ENCODE measurements around the gene APOA1. TPM values are rescaled to one million over a fixed set of nuclear protein-coding genes. Genes with fewer than 3 reads are reported as not detected.

The APOA1 gene
- total RNA-seq, 2 donors from 2014 or later, result 0.79 TPM; not detected in 1

DNA sequence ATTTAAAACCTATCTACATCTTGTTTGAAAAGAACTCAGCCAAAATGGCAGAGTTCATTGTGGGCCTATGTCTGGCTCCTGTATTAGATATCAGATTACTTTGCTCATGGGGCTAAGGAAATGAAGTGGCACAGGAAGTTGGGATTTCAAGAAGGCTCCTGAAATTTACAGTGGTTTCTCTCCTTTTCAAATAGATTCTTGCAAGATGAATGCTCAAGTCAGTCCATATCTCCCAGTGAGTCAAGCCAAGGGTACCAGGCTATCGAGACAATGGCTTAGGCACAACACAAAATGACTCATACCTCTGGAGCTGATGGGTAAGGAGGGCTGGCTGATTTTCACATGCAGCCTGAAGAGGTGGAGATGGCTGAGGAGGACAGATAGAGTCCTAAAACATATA is 24.1 kb upstream of the APOA1 start:
- DNase-seq (ENCODE audit: low spot score), result no peak
- intact Hi-C loops (cut with DNase I), result no loop called here

DNA sequence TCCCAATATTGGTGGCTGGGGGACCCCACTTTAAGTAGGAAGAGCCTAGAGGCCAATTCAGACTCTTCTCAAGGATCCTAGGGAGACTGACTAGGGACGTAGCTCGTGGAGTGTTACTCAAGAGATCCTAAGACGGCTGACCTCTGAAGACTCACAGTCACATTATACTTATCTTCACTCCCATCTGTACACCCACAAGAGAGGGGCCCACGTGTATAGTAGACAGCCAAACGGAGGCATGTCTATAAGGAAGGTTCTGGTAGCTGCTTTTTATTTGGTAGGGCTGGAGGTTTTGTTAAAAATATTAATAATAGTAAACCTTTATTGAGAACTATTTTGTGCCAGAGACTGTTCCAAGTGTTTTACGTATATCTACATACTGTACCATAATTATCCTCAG is 22.9 kb upstream of the APOA1 start:
- DNase-seq (ENCODE audit: low spot score), result no peak
- intact Hi-C loops (cut with DNase I), result no loop called here

DNA sequence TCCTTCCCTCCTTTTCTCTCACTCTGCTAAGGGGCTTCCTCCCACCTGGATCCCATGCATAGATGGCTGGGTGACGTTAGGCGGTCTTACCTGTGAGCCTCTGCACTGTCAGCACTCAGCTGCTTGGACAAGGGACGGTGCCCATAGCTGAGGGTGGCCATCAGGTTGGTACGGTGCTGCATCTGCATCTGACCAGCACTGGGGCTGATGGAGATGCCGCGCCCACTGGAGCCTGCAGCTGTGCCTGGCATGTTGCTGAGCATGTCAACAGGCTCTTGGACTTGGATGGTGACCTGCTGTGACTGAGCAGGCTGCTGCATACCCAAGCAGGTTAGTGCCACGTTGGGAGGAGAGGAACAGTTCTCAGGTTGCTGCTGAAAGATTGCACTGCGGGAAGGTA is 21.8 kb upstream of the APOA1 start:
- DNase-seq (ENCODE audit: low spot score), result no peak
- intact Hi-C loops (cut with DNase I), result no loop called here

GRCh38 chr11:116857936-116858335 is 20.5 kb upstream of the APOA1 start:
- intact Hi-C loops (cut with DNase I), result no loop called here
- DNase-seq (ENCODE audit: low spot score), result no peak

DNA sequence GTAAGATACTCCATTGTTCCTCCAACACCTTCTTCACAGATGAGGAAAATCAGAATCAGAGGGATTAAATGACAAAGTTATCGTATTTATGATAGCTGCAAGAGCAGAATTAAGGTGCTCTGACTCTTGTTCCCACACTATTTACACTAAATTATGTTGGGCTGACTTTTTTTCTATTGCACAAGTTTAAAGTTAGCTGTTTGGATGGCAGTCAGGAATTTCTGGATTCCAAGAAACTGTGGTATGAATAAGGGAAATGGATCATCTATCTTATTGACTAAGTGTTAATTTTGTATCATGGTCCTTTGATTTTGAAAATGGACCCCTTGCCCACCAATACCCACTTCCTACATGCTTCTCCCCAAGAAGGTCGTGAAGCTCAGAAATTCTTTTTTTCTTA is 19.9 kb upstream of the APOA1 start:
- DNase-seq (ENCODE audit: low spot score), result no peak
- intact Hi-C loops (cut with DNase I), result no loop called here

GRCh38 chr11:116856423-116856822 is 19.0 kb upstream of the APOA1 start:
- DNase-seq (ENCODE audit: low spot score), result no peak
- intact Hi-C loops (cut with DNase I), result no loop called here

- no peak for DNase-seq (ENCODE audit: low spot score)
- intact Hi-C loops (cut with DNase I), result no loop called here
Measured at GRCh38 chr11:116855413-116855812, 18.0 kb upstream of the APOA1 start.

DNA sequence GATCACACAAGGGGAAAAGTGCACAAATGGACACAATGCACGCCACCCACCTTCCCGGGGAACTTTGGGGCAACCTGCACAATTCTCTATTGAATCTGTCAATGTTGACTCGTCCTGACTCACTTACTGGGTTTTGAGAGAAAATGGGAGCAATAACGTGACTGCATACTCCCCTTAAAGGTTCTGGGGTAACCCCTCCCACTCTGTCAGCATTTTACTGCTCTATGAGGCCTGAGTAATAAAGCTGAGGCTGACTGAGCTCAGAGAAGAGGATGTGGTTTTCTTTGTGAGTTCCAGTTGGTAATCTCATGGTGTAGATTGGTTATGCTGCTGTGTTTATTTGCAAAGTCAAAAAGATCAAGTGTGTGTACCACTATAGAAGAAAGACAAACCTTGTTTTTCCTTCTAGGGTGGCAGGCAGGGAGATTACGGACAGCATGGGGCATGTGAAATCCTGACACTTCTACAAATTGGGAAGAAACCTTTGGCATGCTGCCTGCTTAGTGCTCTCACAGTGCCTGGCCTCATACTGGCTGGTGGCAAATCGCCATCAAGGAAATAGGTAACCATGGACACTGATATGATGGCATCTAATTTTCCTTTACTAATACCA is 16.1 kb upstream of the APOA1 start:
- intact Hi-C loops (cut with DNase I), result no loop called here
- no peak for DNase-seq (ENCODE audit: low spot score)

GRCh38 chr11:116852261-116853031 is 15.0 kb upstream of the APOA1 start:
- no peak for DNase-seq (ENCODE audit: low spot score)
- intact Hi-C loops (cut with DNase I), result no loop called here

- no peak for DNase-seq (ENCODE audit: low spot score)
- intact Hi-C loops (cut with DNase I), result no loop called here
Measured at GRCh38 chr11:116851626-116852025, 14.2 kb upstream of the APOA1 start.

- DNase-seq (ENCODE audit: low spot score), result no peak
- intact Hi-C loops (cut with DNase I), result no loop called here
Measured at GRCh38 chr11:116849486-116849885, 12.1 kb upstream of the APOA1 start.

GRCh38 chr11:116849060-116849459 is 11.6 kb upstream of the APOA1 start:
- DNase-seq (ENCODE audit: low spot score), result no peak
- intact Hi-C loops (cut with DNase I), result no loop called here

- DNase-seq (ENCODE audit: low spot score), result no peak
- intact Hi-C loops (cut with DNase I), result no loop called here
Measured at GRCh38 chr11:116847612-116848011, 10.2 kb upstream of the APOA1 start.

GRCh38 chr11:116844722-116845121 is 7.3 kb upstream of the APOA1 start:
- DNase-seq (ENCODE audit: low spot score), result no peak
- intact Hi-C loops (cut with DNase I), result no loop called here

- intact Hi-C loops (cut with DNase I), result no loop called here
- no peak for DNase-seq (ENCODE audit: low spot score)
Measured at GRCh38 chr11:116843661-116844060, 6.2 kb upstream of the APOA1 start.

DNA sequence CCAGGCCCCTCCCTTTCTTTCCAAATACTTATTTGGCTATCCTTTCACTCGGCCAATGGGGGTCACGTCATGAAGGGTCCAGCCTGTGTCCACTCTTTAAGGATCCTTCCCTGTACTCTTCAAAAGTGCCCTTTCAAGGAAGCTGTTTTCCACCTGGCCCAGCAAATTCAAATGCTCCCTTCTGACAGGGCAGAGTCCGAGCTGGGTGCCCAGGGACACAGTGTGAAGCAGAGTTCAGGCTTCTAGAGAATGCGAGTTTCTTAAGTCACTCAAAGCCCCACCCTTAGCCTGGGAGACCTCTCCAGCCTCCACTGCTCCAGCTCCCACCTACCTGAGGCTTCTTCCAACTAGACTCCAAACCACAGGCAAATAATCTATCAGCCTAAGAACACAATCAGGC is 5.5 kb upstream of the APOA1 start:
- intact Hi-C loops (cut with DNase I), result no loop called here
- DNase-seq (ENCODE audit: low spot score), result no peak

GRCh38 chr11:116842117-116842516 is 4.7 kb upstream of the APOA1 start:
- DNase-seq (ENCODE audit: low spot score), result no peak
- intact Hi-C loops (cut with DNase I), result no loop called here

DNA sequence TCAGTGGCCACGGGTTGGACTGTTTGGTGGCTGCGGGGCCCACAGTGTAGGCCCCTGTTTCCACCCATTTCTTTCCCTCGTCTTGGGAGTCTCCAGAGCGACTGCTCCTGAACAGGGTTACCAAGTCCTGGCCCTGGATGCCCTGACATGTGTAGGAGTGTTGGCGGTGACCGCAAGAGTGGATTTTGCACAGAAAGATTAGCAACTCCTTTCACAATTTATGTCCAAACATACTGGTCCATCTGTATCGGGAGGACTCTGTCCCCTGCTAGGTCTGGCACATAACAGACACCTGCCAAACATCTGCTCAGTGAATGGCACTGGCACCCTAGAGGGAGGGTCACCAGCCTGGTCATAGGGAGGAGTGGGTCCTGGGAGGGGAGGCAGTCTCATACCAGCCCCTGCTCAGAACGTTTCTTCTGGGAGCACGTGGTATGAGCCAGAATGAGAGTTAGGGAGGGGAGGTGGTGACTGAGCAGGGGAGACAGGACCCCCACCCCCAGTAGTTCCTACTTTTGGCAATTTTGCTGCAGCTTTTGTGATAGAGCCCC is 3.4 kb upstream of the APOA1 start:
- no peak for DNase-seq (ENCODE audit: low spot score)
- intact Hi-C loops (cut with DNase I), result no loop called here

DNA sequence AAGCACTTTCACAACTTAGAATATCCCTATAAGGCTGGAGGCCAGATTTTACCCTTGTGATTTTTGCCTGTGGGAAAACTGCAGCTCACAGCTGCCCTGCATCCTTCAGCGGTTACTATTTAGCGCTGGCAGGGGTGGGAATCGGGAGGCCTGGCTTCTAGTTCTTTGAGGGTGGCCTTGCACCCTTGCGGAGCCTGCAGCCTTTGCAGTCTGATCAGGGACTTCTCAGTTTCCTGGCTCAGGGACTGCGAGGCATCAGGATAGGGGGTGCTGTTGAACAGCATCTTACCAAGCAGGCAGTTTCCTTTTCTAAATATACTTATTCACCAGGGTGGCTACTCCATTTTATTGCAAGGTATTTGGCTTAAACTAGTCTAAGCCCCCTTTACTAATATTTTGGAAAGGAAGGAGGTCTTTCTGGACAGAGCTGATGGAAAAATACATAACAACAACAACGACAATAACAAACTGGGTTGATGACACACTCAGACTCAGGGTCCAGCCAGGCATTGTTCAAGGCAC is 2.9 kb upstream of the APOA1 start:
- no peak for DNase-seq (ENCODE audit: low spot score)
- intact Hi-C loops (cut with DNase I), result no loop called here

DNA sequence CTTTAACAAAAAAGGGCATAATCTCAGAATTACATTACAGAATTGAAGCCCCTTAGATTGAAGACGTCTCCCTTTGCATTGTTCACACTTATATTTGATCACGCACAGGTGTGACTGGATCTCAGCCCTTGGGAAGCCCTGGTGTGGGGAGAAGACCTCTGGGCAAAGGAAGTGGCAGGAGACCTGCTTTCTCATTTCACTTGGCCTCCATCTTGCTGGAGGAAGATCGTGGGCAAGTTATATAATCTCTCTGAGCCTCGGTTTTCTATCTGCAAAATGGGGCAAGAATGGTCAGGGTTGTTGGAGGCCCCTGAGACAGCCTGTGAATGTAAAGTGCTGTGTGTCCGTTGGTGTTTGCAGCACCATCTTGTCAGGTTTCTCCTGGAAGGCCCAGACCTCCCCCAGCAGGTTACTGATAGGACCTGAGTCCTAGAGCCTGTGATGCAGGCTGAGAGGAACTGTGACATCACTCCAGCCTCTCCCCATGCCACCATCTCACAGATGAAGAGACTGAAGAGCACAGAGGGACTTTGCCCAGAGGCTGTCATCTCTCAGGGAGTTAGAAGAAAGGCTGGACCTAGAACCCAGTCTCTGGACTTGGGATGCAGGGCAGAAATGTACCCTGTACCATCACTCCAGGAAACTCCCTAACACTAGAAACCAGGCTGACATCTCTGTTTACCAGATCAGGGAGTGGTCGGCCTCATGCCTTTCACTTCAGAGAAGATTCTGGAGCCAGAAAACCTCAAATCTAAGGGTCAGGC is 1.1 kb upstream of the APOA1 start:
- no peak for DNase-seq (ENCODE audit: low spot score)
- intact Hi-C loops (cut with DNase I), result no loop called here

Measured in posterior vena cava (tissue), 2 donors.